Right forelimb (tissue), 1 donor: Measurements from ENCODE around the gene NINL.

Experiments used
- DNase-seq: peaks from one replicate; pipeline ENCODE4 v3.0.0-alpha.2; 2018

NINL gene

GRCh38 chr20:25460566-25461280, 124.6 kb downstream of the NINL start:
- DNase-seq, result no peak

GRCh38 chr20:25459916-25460535, 125.3 kb downstream of the NINL start:
- no peak for DNase-seq

GRCh38 chr20:25459111-25459830, 126.1 kb downstream of the NINL start:
- DNase-seq, result no peak

- no peak for DNase-seq
Measured at GRCh38 chr20:25457886-25458680, 127.2 kb downstream of the NINL start.

GRCh38 chr20:25454153-25454900, 131.0 kb downstream of the NINL start:
- DNase-seq, result no peak

GRCh38 chr20:25453035-25453810, 132.1 kb downstream of the NINL start:
- no peak for DNase-seq

GRCh38 chr20:25452333-25452732, 133.0 kb downstream of the NINL start:
- no peak for DNase-seq

- DNase-seq, result no peak
Measured at GRCh38 chr20:25447671-25448070, 137.7 kb downstream of the NINL start.

GRCh38 chr20:25444556-25444955, 140.8 kb downstream of the NINL start:
- no peak for DNase-seq

- no peak for DNase-seq
Measured at GRCh38 chr20:25439328-25439727, 146.0 kb downstream of the NINL start.

- no peak for DNase-seq
Measured at GRCh38 chr20:25437153-25437581, 148.2 kb downstream of the NINL start.

- DNase-seq, result no peak
Measured at GRCh38 chr20:25424536-25424935, 160.8 kb downstream of the NINL start.

GRCh38 chr20:25422032-25422431, 163.3 kb downstream of the NINL start:
- no peak for DNase-seq

GRCh38 chr20:25421102-25421501, 164.2 kb downstream of the NINL start:
- DNase-seq, result no peak

GRCh38 chr20:25418776-25419175, 166.6 kb downstream of the NINL start:
- no peak for DNase-seq

- no peak for DNase-seq
Measured at GRCh38 chr20:25408890-25409289, 176.4 kb downstream of the NINL start.

- no peak for DNase-seq
Measured at GRCh38 chr20:25408170-25408547, 177.2 kb downstream of the NINL start.

- DNase-seq, result peak; percentile 94
Measured at GRCh38 chr20:25407311-25408169, 177.8 kb downstream of the NINL start, which contains the start of gene GINS1. Gene GINS1 (plus strand): TSS chr20:25407673. CDS start chr20:25407821, 148 bp downstream.
